Endothelial cell of umbilical vein (primary cell): ENCODE results near the gene ETFBKMT.

Experiments
- CTCF ChIP-seq, 2 donors: IDR thresholded peaks; 1 replicate in 1 of 2; 2 replicates in 1 of 2; pipeline ENCODE4 v1.5.1; 2011; ENCODE audit warnings: low read length in 2 of 2, mild to moderate bottlenecking in 2 of 2, moderate library complexity in 2 of 2, control low read depth in 1 of 2, inconsistent platforms in 1 of 2, low read depth in 1 of 2; ENCODE audit not compliant: insufficient read depth in 1 of 2; ENCODE audit errors: extremely low read depth in 1 of 2
- EZH2 ChIP-seq: IDR thresholded peaks from 2 replicates; pipeline ENCODE4 v1.6.1; 2012; ENCODE audit warnings: borderline replicate concordance, low read depth, mild to moderate bottlenecking, moderate library complexity, low read length, inconsistent platforms; ENCODE audit not compliant: severe bottlenecking
- FOS ChIP-seq: IDR thresholded peaks from 2 replicates; pipeline ENCODE4 v1.6.1; 2011; ENCODE audit warnings: mild to moderate bottlenecking, low read length, moderate library complexity, borderline replicate concordance; ENCODE audit not compliant: insufficient read depth
- JUN ChIP-seq: IDR thresholded peaks from 2 replicates; pipeline ENCODE4 v1.6.1; 2011; ENCODE audit warnings: borderline replicate concordance, low read depth; ENCODE audit not compliant: insufficient read length, insufficient read depth
- MAX ChIP-seq: IDR thresholded peaks from 2 replicates; pipeline ENCODE4 v1.6.1; 2011; ENCODE audit not compliant: insufficient read depth, insufficient read length
- MYC ChIP-seq: IDR thresholded peaks from one replicate; pipeline ENCODE4 v1.6.1; 2011; ENCODE audit warnings: mild to moderate bottlenecking, low read depth, low read length
- POLR2A ChIP-seq: IDR thresholded peaks from 2 replicates; pipeline ENCODE4 v1.6.1; 2012; ENCODE audit warnings: low read depth, mild to moderate bottlenecking, control low read depth, low read length
- POLR2AphosphoS5 ChIP-seq: IDR thresholded peaks from 2 replicates; pipeline ENCODE4 v1.6.1; 2012; ENCODE audit warnings: low read depth, mild to moderate bottlenecking, control low read depth, low read length, moderate library complexity; ENCODE audit not compliant: insufficient read depth

GRCh38 chr12:31662176-31662849 is 2.8 kb downstream of the ETFBKMT start:
- TF ChIP-seq CTCF (IDR thresholded peaks at IDR 0.05; ENCODE audit: extremely low read depth in 1 of 2, insufficient read depth in 1 of 2, low read depth in 1 of 2, low read length in 2 of 2) (no peak), EZH2 (no peak), POLR2A (no peak), POLR2AphosphoS5 (no peak), FOS (no peak), MAX (no peak), MYC (no peak), JUN (no peak)
